Muscle of arm (tissue), 12 donors: ENCODE results near the gene LRRC25. TPM values are rescaled to one million over a fixed set of nuclear protein-coding genes. Genes with fewer than 3 reads are reported as not detected.
A peak's percentile ranks its signal among the peaks of the same experiment; 100 is the strongest.

ENCODE experiments used
- DNase-seq: peaks from one replicate; pipeline ENCODE4 v3.0.0-alpha.2; 2013
- polyA plus RNA-seq, 12 donors: library from polyadenylated mRNA; unstranded; fragments of 120-200 nt; gene quantifications; one replicate each; pipeline ENCODE4 v1.2.1, GENCODE V29; 2013; ENCODE audit not compliant: insufficient read length in 12 of 12

Gene LRRC25
- polyA plus RNA-seq, 12 donors, result 0.45 to 2.6 (median 1.2) TPM; not detected in 2

DNA sequence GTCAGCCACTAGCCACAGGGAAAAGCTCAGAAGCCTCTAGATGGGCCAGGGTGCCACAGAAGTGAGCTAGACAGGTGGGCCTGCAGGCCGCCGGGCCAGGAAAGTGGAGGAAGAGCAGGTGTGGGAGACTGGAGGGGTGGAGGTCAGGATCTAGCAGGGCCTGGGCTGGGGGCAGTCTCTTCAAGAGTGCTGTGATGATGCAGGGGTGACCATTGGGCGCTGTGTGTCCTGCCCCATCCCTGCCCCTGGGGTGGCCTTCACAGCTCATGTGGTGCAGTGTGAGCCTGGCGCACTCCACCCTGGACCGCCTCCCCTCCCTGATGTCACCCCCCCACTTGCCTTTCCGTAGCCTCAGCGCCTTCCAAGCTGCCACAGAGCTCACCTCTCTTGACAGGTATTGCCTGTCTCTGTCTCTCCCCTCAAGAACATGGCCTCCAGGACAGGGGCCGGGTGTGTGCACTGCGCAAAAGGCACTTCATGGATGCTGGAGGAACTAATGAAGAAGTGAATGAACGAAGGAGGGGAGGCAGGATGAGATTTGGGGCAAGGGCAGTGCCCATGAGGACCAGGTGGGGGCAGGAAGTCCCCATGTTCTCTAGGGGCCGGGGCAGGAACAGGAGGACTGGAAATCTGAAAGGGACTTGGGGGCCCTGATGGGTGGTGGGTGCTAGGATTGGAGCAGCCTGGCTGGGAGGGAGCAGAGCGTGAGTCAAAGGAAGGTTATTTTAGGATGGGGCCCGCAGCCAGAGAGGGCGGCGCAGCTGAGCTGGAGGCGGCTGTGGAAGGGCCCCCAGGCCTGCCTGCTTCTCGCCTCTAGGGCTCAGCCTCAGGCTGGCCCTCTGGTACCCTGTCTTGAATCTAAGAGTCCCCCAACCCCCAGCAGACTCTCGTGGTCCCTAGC lies 28.3 kb upstream of the LRRC25 start:
- peak; percentile 75 for DNase-seq

DNA sequence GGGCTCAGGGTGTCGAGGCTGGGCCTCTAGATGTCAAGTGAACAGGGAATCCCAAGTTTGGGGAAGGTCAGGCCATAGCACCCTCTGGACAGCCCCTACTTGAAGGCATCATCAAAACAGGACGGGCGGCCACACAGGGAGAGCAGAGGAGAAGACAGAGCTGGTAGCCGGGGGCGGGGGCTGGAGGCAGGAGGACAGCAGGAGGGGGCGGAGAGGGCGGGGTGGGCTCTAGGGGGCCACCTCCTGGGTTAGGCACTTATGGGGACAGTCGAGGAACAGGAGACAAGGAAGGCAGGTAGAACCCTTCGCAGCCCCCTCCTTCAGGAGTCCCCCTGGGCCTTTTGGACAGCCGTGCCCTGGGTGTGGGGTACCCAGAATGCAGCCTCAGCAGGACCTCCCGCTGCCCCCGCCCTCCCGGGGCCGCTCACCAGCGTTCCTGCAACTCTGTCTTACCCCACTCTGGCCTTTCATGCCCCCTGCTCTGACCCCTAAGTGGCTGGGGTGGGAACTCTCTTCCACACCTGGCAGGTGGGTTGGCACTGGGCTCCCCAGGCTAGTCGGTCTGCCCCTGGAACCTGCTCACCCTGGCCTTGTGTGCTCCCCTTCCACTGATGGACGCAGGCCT lies 27.6 kb upstream of the LRRC25 start:
- no peak for DNase-seq

DNA sequence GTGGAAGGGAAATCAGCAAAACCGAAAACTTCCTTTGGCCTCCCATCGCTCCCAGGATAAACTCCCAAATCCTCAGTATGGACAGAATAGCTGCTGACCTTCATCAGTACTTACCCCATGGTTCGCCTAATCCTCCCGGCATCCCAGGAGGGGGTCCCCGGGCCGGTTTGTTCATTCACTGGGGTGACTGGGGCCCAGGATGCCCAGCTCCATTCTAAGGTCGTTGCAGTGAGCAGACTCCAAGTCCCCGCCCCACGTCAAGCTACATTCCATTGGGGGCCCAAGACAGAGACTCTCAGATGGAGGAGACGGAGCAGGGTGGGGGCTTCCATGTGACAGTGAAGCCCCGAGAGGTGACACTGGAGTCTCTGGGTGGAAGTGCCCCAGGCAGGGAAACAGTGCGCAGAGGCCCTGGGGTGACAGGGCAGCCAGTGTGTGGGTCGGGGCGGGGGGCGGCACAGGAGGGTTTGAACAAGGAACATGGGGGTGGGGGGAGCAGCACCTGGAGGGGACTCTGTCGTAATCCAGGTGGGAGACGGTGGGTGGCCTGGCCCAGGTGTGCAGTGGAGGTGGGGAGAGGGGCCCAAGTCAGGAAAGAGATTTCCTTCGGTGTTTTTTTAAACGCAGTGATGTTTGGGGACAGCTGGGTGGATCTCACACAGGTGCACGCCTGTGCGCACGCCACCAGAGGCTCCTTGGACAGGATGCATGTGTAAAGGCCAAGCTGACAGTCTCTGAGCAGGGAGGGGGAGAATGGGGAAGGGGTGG lies 26.9 kb upstream of the LRRC25 start:
- DNase-seq, result no peak

- no peak for DNase-seq
Observed at GRCh38 chr19:18423258-18424020, 26.0 kb upstream of the LRRC25 start.

- DNase-seq, result no peak
Observed at GRCh38 chr19:18422530-18423191, 25.2 kb upstream of the LRRC25 start.

DNA sequence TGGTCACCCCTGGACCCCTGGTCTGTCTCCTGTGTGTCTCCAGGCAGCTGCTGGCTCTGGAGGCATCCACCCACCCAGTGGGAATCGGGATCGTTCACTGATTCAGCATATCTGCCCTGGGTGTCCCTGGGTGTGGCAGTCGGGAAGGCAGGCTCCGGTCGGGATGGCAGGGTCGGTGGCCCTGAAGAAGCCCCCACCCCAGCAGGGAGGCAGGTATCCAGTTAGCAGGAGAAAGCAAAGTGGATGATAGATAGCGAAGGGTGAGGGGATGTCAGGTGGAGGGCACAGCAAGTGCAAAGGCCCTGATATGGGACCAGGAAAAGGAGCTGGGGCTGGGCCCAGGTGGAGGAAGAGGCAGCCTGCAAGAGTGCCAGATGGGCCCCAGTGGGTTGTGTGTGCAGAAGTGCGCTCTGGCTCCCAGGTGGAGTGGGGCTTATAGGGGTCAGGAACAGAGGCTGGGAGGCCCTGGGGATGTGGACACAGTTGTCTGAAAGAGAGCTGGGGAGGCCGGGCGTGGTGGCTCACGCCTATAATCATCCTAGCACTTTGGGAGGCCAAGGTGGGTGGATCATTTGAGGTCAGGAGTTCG lies 24.0 kb upstream of the LRRC25 start:
- no peak for DNase-seq

DNA sequence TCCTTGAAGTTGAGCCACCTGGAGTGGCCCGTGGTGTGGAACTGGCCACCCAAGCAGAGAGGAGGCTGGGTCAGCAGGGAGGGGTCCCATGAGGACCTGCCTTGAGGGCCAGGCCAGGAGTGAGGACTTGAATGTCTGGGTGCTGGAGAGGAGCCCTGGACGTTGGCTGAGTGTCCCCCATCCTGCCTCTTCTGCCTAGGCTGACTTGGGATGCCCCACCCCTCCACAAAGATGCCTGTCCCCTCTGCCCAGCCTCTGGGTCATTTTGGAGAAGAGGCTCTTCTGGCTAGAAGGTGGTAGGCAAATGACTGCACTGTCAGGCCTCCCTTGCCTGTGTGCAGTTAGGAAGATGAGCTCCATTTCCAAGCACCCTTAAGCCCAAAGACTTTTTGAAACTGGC lies 23.5 kb upstream of the LRRC25 start:
- no peak for DNase-seq

- DNase-seq, result no peak
Observed at GRCh38 chr19:18419699-18420460, 22.5 kb upstream of the LRRC25 start.

GRCh38 chr19:18419195-18419698 lies 21.8 kb upstream of the LRRC25 start, which contains the start of gene SSBP4:
Gene SSBP4 (plus strand): TSS chr19:18419398. CDS start chr19:18419649, 251 bp downstream.
- peak; percentile 72 for DNase-seq

GRCh38 chr19:18418483-18419194 lies 21.2 kb upstream of the LRRC25 start:
- no peak for DNase-seq

DNA sequence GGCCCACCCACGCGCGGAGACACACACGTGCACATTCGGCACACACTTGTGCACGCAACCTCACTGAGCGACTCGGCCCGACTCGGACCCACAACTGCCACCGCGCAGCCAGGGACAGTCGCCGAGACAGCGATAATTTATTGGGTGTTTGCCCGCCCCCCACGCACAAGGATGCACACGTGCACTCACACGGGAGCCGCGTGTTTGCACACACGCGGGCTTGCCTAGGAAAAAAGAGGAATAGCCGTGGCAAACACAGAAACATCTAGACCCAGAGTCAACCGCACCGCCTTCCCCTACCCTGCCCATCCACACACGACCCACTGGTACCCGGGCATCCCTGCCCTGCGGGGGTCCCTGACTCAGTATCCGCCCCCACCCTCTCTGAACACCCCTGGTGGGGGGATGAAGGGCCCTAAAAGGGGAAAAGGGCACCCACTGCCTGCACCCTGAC lies 20.6 kb upstream of the LRRC25 start:
- DNase-seq, result no peak

DNA sequence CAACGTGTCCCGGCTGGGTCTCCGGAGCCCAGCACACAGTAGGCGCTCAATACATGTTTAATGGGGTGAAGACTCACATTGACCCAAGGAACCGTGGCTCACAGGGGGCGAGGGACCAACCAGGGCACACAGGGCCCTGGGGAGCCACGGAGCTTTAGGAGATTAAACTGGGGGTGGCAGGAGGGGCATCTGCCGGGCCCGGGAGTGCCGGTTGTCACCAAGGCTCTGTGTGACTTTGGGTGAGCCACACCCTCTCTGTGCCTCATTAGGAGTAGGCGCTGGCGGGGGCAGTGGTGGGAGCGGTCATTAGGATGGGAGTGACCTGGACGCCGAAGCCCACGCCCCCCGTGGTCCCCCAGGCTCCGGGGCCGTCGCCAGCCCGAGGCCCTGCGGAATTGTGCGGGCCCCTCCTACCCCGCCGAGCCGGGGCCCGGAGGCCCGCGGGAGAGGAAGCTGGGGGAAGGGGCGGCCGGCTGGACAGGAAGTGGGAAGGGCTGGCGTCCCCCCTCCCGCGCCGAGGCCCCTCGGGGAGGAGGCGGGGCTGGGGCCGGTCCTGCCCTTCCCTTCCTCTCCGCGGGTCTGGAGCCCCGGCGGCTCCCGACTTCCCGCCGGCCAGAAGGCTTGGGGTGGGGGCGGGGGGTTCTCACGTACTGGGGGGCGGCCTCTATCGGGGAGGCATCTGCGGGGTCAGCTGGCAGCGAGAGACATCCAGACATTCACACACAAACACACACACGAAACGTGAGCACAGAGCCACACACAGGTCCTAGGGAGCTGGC lies 20.0 kb upstream of the LRRC25 start:
- DNase-seq, result peak; percentile 85

DNA sequence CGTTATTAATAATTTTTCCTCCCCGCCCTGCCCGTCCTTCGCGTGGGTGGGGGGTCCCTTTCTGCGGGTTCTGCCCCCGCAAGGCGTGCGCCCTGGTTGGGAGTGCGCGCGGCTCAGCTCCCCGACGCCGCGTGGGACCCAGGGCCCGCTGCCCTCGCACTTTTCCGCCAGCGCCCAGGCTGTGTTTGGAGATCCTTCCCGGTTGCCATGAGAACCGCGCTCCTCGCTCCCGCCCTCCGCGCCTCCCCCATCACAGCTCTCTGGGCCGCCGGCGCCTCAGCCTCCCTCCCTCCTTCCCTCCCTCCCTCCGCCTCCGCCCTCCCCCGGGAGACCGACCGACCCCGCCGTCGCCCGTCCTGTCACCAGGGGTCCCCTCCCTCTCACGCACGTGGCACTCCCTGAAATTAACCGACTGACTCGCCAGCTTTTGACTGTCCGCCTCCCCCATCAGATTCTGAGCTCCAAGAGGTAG lies 19.4 kb upstream of the LRRC25 start:
- DNase-seq, result peak; percentile 95

GRCh38 chr19:18415178-18415867 lies 17.9 kb upstream of the LRRC25 start:
- DNase-seq, result peak; percentile 88

GRCh38 chr19:18414504-18415177 lies 17.2 kb upstream of the LRRC25 start:
- no peak for DNase-seq

- DNase-seq, result no peak
Observed at GRCh38 chr19:18412610-18413239, 15.3 kb upstream of the LRRC25 start.
